Activated CD4-positive, CD25-positive, alpha-beta regulatory T cell treated with anti-CD3 and anti-CD28 coated beads, Interleukin-2, amount 50 U/mL, for 24 hours (primary cell): ENCODE results near the gene CSF3.
"Not testable (repeated sequence)": the region's sequence is repeated elsewhere in the genome, so short reads cannot be mapped to it uniquely, and the experiment has no call there.

ENCODE experiments used
- ATAC-seq, 2 donors: fragments of 150-1000 bp; cut with Tn5 transposase; one replicate each; pipeline ENCODE4 v1.10.0; 2021; ENCODE audit warnings: mild to moderate bottlenecking in 1 of 2, moderate library complexity in 1 of 2

CSF3 gene

GRCh38 chr17:39999067-39999466, 16.2 kb upstream of the CSF3 start:
- no peak for ATAC-seq

- no peak for ATAC-seq
Measured at GRCh38 chr17:40000161-40000560, 15.1 kb upstream of the CSF3 start.

- not testable (repeated sequence) for ATAC-seq
Measured at GRCh38 chr17:40001335-40001734, 13.9 kb upstream of the CSF3 start.

GRCh38 chr17:40004072-40004471, 11.2 kb upstream of the CSF3 start:
- no peak for ATAC-seq

GRCh38 chr17:40004712-40005111, 10.5 kb upstream of the CSF3 start:
- no peak for ATAC-seq

- no peak for ATAC-seq
Measured at GRCh38 chr17:40005520-40005919, 9.7 kb upstream of the CSF3 start.

- not testable (repeated sequence) for ATAC-seq
Measured at GRCh38 chr17:40010946-40011500, 4.2 kb upstream of the CSF3 start.

GRCh38 chr17:40012017-40012647, 3.1 kb upstream of the CSF3 start:
- ATAC-seq: not testable (repeated sequence)

GRCh38 chr17:40014375-40014980, 762 bp upstream of the CSF3 start:
- no peak for ATAC-seq

GRCh38 chr17:40015998-40016985, 1.1 kb downstream of the CSF3 start:
- ATAC-seq: no peak

- no peak for ATAC-seq
Measured at GRCh38 chr17:40017422-40018080, 2.3 kb downstream of the CSF3 start.

- no peak for ATAC-seq
Measured at GRCh38 chr17:40018211-40019121, 3.2 kb downstream of the CSF3 start.

GRCh38 chr17:40019140-40019991, 4.1 kb downstream of the CSF3 start:
- ATAC-seq: no peak

- ATAC-seq: no peak
Measured at GRCh38 chr17:40020146-40020545, 4.9 kb downstream of the CSF3 start.

GRCh38 chr17:40021451-40021971, 6.3 kb downstream of the CSF3 start:
- no peak for ATAC-seq

GRCh38 chr17:40022497-40022896, 7.3 kb downstream of the CSF3 start:
- ATAC-seq: no peak

- no peak for ATAC-seq
Measured at GRCh38 chr17:40022961-40023541, 7.8 kb downstream of the CSF3 start.

GRCh38 chr17:40023590-40024292, 8.5 kb downstream of the CSF3 start:
- ATAC-seq: no peak

GRCh38 chr17:40024901-40025300, 9.7 kb downstream of the CSF3 start:
- ATAC-seq: no peak
